ENCODE measurements around the gene MAP3K3.
A peak's percentile ranks its signal among the peaks of the same experiment; 100 is the strongest.

Gene MAP3K3

GRCh38 chr17:63621684-63622573 lies at the start of gene MAP3K3:
TSS of gene MAP3K3 (plus strand) at chr17:63622417. CDS start at chr17:63622760, 343 bp downstream.
- Histone ChIP-seq H3K4me1 (ENCODE audit: control insufficient read depth in 1 of 2, insufficient read depth in 1 of 2, low read depth in 1 of 2, low read length in 1 of 2) (peaks cover 39 to 44% of the 10 kb centered on the region in 2 experiments), H3K27ac (peak within 1 kb of the TSS; percentile 91), H3K4me3 (ENCODE audit: low read depth in 1 of 2, low read length in 1 of 2) (peak within 1 kb of the TSS; percentile 77 to 85), H3K9me3 (no peaks in the 10 kb centered on the region), H3K36me3 (no peaks in the 10 kb centered on the region), H3K27me3 (peaks cover 20% of the 10 kb centered on the region)
- TF ChIP-seq, protein P1, sequence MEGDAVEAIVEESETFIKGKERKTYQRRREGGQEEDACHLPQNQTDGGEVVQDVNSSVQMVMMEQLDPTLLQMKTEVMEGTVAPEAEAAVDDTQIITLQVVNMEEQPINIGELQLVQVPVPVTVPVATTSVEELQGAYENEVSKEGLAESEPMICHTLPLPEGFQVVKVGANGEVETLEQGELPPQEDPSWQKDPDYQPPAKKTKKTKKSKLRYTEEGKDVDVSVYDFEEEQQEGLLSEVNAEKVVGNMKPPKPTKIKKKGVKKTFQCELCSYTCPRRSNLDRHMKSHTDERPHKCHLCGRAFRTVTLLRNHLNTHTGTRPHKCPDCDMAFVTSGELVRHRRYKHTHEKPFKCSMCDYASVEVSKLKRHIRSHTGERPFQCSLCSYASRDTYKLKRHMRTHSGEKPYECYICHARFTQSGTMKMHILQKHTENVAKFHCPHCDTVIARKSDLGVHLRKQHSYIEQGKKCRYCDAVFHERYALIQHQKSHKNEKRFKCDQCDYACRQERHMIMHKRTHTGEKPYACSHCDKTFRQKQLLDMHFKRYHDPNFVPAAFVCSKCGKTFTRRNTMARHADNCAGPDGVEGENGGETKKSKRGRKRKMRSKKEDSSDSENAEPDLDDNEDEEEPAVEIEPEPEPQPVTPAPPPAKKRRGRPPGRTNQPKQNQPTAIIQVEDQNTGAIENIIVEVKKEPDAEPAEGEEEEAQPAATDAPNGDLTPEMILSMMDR (IDR thresholded peaks at IDR 0.05) = peak; percentile 48

- peaks cover 3% of the 10 kb centered on the region for H3K36me3 ChIP-seq
- H3K9me3 ChIP-seq = no peaks in the 10 kb centered on the region
- TF ChIP-seq, protein P1 (IDR thresholded peaks at IDR 0.05) = no peak
- peaks cover 28% of the 10 kb centered on the region in 2 experiments for H3K4me1 ChIP-seq (ENCODE audit: control insufficient read depth in 1 of 2, insufficient read depth in 1 of 2, low read depth in 1 of 2, low read length in 1 of 2)
- H3K27me3 ChIP-seq = no peaks in the 10 kb centered on the region
- no peak overlapping the region for H3K4me3 ChIP-seq (ENCODE audit: low read depth in 1 of 2, low read length in 1 of 2)
- no peak overlapping the region for H3K27ac ChIP-seq
Measured at GRCh38 chr17:63573634-63574033, 48.6 kb upstream of the MAP3K3 start.

- Histone ChIP-seq H3K9me3 (no peaks in the 10 kb centered on the region), H3K4me3 (ENCODE audit: low read depth in 1 of 2, low read length in 1 of 2) (no peak overlapping the region), H3K27ac (no peak overlapping the region), H3K4me1 (ENCODE audit: control insufficient read depth in 1 of 2, insufficient read depth in 1 of 2, low read depth in 1 of 2, low read length in 1 of 2) (peaks cover under 1% of the 10 kb centered on the region in 2 experiments), H3K27me3 (no peaks in the 10 kb centered on the region), H3K36me3 (peaks cover 44% of the 10 kb centered on the region)
- TF ChIP-seq, protein P1 (IDR thresholded peaks at IDR 0.05) = no peak
Measured at GRCh38 chr17:63578027-63578768, 44.0 kb upstream of the MAP3K3 start.

- TF ChIP-seq, protein P1 (IDR thresholded peaks at IDR 0.05) = no peak
- H3K36me3 ChIP-seq = peaks cover 49% of the 10 kb centered on the region
- no peaks in the 10 kb centered on the region for H3K9me3 ChIP-seq
- H3K27me3 ChIP-seq = no peaks in the 10 kb centered on the region
- H3K4me1 ChIP-seq (ENCODE audit: control insufficient read depth in 1 of 2, insufficient read depth in 1 of 2, low read depth in 1 of 2, low read length in 1 of 2) = no peaks in the 10 kb centered on the region
- no peak overlapping the region for H3K4me3 ChIP-seq (ENCODE audit: low read depth in 1 of 2, low read length in 1 of 2)
- no peak overlapping the region for H3K27ac ChIP-seq
Measured at GRCh38 chr17:63578769-63579111, 43.5 kb upstream of the MAP3K3 start.

DNA sequence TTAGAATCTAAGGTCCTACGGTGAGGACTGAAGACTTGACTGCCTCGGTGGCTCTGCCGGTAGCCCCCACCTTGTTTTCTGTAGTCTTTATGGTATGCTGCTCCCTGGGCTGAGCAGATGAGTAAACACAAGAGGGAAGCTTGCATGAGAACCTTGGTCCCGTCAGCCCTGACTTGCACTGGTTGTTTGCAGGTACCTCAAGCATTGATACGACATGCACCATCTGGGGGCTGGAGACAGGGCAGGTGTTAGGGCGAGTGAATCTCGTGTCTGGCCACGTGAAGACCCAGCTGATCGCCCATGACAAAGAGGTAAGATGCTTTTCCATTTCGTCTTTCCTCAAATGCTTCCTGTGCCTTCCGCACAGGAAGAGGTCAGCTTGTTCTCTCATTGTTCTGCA lies 42.6 kb upstream of the MAP3K3 start:
- Histone ChIP-seq H3K36me3 (peaks cover 58% of the 10 kb centered on the region), H3K27ac (no peak overlapping the region), H3K4me1 (ENCODE audit: control insufficient read depth in 1 of 2, insufficient read depth in 1 of 2, low read depth in 1 of 2, low read length in 1 of 2) (no peaks in the 10 kb centered on the region), H3K9me3 (no peaks in the 10 kb centered on the region), H3K4me3 (ENCODE audit: low read depth in 1 of 2, low read length in 1 of 2) (no peak overlapping the region), H3K27me3 (no peaks in the 10 kb centered on the region)
- TF ChIP-seq, protein P1 (IDR thresholded peaks at IDR 0.05) = no peak
